Eye (tissue), 1 donor: ENCODE measurements around the gene DCAF16.
"Not testable (repeated sequence)": the region's sequence is repeated elsewhere in the genome, so short reads cannot be mapped to it uniquely, and the experiment has no call there.

Source experiments
- DNase-seq: peaks from one replicate; pipeline ENCODE4 v3.0.0-alpha.2; 2015

DCAF16 gene

DNA sequence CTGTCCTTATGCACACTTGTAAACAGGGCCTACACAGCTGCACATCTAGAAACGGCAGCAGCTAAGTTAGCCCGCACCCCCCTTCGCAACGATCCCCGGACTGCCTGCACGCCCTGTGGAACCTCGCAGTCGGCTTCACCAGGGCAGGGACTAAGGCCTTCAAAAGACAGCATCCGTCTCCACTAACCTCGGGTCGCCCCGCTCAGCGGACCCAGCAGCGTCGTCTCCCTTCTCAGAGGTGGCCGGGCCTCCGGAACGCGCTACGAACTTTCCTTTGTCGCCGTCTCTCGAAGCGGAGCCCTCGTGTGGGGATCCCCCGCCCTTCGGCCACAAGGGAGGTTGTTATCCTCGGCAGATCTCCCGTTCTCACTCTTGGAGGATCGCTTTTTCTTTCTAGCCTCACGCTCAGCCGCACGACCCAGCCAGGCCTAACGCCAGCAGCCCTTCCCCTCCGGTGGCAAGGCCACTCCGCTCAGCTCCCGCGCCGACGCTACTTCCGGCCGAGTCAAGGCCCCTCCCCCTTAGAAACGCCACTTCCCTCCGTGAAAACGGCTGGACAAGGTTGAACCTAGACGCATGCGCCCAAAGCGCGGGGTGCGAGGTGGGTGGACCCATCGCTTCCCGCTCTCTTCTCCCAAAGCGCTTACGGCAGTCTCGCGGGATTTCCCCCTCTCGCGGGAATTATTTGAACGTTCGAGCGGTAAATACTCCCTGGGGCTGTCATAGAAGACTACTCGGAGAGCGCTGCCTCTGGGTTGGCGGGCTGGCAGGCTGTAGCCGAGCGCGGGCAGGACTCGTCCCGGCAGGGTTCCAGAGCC is at the start of gene DCAF16, which contains the start of gene NCAPG:
TSS of gene DCAF16 (minus strand) at position 498 of the 818 bp plus-strand sequence. CDS start 6,616 bp downstream, outside the sequence.
TSS of gene NCAPG (plus strand) at position 720 of the 818 bp plus-strand sequence. CDS start 99 bp downstream, outside the sequence.
- DNase-seq: peak; percentile 100

DNA sequence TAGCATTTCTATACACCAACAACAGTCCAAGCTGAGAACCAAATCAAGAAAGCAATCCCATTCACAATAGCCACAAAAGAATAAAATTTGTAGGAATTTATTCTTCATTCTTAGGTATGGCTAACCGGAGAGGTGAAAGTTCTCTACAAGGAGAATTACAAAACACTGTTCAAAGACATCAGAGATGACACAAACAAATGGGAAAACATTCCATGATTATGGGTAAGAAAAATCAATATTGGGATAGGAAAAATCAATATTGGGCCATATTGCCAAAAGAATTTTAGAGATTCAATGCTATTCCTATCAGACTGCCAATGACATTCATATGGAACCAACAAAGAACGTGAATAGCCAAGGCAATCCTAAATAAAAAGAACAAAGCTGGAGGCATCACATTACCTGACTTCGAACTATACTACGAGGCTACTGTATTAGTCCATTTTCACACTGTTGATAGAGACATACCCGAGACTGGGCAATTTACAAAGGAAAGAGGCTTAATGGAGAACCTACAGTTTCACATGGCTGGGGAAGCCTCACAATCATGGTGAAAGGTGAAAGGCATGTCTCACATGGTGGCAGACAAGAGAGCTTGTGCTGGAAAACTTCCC is 49.3 kb upstream of the DCAF16 start:
- no peak for DNase-seq

DNA sequence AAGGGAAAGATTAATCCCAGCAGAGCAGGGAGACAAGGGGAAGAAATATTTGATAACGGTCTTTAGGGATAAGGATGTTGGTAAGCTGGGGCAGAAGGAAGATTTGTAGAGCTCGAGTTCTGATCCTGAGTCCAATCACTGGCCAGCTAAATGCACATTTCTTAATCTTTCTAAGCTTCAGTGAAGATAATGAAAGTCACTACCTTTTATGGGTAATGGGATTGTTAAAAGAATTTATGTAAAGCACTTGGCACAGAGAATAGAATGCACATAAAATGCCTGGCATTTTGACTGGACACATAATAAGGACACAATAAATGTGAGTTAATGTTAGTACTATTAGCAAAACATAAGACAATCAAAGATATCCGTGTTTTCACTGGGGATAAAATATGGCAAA is 43.5 kb upstream of the DCAF16 start:
- DNase-seq: no peak

DNA sequence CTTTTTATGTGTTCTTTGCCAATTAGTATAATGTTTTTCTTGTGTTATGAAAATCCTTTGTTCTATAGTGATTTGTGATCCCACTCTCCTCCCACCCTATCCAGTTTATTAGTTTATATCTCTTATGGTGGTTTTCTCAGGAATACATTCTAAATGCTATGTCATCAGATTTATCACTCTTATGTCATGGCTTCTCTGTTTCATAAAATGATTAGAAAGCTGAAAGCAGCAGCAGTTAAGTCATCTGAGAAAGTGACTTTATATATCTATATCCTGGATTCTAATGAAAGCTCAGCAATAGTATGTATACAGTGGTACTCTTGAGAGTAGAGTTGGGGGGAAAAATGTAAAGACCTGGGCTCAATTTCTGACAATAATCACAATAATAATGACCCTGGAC is 41.4 kb upstream of the DCAF16 start:
- no peak for DNase-seq

DNA sequence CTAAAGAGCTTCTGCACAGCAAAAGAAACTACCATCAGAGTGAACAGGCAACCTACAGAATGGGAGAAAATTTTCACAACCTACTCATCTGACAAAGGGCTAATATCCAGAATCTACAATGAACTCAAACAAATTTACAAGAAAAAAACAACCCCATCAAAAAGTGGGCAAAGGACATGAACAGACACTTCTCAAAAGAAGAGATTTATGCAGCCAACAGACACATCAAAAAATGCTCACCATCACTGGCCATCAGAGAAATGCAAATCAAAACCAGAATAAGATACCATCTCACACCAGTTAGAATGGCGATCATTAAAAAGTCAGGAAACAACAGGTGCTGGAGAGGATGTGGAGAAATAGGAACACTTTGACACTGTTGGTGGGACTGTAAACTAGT is 39.7 kb upstream of the DCAF16 start:
- not testable (repeated sequence) for DNase-seq

DNA sequence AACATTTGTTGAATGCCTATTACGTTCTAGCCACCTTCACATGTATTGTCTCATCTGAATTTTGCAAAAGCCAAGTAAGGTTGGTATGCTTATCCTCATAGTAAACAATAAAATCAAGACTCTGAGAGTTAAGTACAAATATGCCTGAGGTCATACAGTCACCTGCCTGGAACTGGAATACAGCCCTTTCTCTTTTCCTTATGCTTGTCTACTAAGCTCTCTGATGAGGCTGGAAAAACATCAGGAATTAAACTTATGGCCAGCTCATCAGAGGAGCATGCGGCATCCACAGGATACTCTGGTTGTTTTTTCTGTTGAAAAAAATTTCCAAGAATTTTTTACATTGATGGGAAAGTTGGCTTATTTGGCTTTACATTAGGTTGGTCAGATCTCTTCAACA is 35.7 kb upstream of the DCAF16 start:
- no peak for DNase-seq

DNA sequence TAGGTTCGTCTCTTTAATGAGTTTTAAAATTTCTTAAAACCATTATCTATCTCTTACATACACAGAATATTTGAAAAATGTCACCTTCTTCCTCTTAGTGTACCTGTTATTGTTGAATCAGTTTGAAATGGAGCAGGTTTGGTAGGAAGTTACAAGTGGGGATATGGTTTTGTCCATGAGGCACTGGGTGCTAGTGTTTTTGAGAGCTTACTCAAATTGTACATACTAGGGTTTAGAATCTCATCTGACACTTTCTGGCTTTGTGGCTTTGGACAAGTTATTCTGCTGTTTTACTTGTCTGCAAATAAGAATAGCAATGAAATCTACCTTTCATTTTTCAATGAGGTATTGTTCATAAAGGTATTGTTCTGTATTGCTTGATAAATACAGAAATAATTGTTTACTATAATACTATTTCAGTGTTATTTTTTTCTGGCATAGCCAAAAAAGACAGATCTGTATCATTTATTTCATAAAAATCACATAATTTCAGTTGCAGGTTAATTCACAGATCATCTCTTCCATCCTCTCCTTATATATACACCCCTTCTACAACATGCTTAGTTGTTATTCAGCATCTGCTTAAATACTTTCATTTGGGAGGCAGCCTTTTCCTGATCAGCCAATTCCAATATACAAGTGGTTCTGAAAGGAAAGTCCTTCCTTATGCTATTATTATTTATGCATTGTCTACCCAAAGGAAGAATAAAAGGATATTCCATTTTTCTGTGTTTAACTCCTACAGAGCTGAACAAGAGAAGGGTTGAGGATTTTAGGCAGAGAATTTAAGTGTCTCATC is 13.5 kb upstream of the DCAF16 start:
- no peak for DNase-seq

DNA sequence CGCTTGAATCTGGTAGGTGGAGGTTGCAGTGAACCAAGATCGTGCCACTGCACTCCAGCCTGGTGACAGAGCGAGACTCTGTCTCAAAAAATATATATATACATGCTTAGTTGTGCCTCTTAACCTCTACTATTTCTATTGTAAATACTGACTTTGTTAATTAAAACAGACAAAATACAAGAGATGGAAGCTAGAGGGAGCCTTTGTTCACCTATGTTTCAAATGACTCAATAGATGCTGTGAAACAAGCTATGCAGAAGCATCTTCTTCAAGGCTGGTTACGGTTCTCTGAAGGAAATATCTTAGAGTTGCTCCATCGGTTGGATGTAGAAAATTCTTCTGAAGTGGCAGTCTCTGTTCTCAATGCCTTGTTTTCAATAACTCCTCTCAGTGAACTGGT is 6.5 kb upstream of the DCAF16 start:
- peak; percentile 72 for DNase-seq

DNA sequence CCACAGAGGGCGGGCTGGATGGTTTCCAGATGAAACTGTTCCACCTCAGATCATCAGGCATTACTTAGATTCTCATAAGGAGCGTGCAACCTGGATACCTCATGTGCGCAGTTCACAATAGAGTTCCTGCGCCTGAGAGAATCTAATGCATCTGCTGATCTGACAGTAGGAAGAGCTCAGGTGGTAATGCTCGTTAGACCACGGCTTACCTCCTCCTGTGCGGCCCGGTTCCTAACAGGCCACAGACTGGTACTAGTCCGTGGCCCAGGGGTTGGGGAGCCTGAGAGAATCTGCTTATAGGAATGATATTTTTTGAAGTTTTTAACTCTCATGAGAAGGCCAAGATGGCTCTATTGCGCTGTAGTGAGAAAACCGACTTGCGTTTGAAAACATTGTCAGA is 5.6 kb upstream of the DCAF16 start:
- no peak for DNase-seq

DNA sequence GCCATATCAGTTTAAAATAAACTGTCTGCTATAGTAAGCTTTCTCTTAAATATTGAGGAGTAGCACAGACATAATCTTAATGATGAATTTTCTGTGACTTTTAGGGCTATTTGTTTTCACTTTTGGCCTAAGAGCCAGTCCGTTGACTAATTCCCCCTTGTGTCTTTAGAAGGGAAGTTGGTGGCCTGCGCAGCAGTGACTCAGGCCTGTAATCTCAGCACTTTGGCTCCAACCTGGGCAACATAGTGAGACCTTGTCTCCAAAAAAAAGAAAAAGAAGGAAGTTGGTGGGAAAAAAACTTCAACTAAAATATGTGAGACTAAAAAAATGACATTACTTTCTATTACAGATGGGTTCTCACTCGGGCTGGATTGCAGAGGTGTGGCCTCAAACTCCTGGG is 3.6 kb upstream of the DCAF16 start:
- DNase-seq: no peak

DNA sequence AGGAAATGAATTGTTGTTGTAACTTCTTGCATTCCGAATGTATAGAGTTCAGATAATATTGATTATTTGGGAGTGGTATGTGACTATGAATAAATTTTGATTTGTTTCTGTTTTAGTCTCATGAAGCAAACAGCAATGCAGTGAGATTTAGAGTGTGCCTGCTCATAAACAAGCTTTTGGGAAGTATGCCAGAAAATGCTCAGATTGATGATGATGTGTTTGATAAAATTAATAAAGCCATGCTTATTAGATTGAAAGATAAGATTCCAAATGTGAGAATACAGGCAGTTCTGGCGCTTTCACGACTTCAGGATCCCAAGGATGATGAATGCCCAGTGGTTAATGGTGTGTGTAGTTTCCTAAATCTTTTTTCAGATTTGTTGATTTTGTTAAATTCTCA is 2.2 kb upstream of the DCAF16 start:
- peak; percentile 21 for DNase-seq

DNA sequence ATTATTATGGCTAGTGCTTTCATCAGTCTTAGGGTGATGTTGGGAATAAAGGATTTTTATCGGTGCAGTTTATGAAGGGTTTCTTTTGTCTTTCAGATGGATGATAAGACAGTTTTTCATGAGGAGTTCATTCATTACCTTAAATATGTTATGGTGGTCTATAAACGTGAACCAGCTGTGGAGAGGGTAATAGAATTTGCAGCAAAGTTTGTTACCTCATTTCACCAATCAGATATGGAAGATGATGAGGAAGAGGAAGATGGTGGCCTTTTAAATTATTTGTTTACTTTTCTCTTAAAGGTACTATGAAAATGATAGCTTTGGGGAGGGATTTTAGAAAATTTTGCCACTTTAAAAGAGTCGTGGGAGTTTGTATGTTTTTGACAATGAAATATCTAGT is 1.6 kb upstream of the DCAF16 start:
- DNase-seq: no peak

DNA sequence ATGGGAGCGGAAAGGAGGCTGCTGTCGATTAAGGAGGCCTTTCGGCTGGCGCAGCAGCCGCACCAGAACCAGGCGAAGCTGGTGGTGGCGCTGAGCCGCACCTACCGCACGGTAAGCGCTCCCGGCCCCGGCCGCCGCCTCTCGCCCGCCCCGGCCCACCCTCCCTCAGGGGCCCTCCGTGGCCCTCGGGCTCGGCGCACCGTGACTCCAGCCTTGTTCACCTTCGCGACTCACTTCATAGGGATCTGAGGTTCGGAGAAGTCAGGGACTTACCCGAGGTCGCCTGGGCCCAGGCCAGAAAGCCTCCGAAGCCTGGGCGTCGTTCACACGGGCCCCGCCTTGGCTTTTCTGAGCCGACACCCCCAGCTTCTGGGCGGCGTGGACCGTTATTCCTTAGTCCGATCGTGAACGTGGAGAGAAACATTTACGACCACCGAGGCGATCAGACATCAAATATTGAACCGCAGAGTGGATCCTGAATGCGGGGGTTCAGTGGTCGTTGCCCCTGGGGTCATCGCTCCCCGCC is 584 bp upstream of the DCAF16 start:
- no peak for DNase-seq

DNA sequence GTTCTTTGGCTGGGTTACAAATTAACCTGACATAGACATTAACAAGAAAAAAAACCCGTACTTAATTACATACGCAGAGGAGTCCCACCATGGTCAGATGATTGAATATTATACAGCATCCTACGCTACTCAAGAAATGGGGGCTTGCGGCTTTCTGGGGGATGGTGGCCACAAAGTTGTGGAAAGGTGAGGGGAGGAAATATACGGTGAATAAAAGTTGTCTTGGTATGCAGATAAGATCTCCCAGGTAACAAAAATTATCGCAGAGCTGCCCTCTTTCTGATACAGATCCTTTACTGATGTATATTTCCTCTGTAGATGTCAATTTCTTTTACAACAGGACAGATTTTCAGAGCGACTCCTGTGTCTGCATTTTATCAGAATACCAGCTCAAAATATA is 890 bp downstream of the DCAF16 start:
- DNase-seq: peak; percentile 33

DNA sequence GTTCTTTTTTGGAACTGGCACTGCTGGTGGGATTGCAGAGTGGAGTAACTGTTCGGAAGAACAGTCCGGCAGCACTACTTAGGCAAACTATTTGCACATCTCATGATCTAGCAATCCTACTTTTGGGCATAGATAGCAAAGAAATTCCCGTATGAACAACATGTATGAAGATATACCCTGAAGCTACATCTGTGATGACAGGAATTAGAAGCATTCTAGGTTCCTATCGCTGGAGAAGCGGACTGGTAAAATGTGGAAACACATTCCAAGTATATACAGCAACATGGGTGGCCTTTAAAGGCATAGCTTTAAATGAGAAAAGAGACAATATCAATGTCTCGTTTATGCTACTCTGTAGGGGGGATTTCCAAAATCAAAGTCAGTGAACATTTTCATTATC is 3.1 kb downstream of the DCAF16 start:
- peak; percentile 47 for DNase-seq

DNA sequence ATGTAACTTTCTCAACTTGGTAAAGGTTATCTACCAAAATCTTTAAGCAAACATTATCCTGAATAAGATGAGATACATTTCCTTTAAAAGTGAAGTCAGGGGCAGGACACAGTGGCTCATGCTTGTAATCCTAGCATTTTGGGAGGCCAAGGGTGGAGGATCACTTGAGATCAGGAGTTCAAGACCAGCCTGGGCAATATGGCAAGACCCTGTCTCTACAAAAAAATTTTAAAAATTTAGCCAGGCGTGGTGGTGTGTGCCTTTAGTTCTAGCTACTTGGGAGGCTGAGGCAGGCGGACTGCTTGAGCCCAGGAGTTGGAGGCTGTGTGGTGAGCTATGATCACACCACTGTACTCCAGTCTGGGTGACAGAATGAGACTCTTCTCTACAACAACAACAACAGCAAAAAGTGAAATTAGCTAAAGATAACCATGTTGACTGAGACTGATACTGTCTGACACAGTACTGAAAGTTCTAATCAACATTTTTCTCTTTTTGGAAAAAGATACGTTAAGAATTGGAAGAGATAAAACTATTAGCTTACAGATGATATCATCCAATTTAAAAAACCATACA is 4.9 kb downstream of the DCAF16 start:
- DNase-seq: no peak

DNA sequence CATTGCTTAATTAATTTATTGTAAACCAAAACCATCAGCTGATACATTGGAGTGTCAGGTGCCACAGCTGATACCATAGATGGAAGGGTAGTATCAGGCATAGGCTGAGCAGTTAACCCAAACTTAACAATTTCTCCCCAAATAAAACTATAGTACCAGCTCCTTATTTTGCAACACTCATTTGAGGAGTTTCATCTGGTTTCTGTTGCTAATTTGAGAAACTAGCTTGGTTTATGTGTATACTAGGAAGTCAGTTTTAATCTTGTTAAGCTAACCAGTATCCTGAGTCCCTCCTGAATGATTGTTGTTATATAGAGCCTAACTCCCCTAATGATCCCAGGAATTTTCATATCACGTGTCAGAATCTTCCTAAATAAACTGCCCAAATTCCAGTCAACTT is 12.7 kb downstream of the DCAF16 start:
- no peak for DNase-seq

DNA sequence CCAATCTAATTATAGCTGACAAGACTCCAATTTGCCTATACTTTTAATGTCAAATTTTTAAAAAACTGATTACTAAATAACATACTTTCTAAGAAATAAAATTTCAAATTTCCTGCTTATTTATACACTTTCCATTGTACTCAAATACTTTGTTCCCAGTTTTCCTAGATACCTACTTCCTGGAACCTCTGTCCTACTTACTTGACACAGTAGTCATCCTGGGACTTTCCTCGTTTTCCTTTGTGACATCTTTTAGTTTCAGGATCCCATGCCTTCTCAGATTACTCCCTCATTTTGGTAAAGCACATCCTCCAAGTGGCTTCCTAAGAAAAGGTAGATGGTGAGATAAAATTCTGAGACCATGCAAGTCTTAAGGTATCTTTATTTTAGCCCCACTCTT is 15.8 kb downstream of the DCAF16 start:
- DNase-seq: no peak

DNA sequence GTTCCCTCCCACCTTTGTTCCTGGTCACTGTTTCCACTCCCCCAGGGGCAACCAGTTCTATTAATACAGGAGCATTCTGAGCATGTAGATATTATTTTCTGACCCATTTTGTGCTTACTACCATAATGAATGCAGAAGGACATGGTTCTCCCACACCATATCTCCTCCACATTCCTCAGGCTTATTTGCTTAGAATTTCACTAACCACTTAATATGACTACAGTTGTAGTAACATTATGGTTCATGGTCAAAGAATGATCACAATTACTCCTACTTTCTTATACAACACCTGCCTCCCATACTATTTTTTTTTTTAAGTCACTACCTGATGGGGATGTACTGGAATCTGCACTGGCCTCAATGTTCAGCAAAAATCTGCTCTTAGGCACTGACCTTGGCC is 21.6 kb downstream of the DCAF16 start:
- no peak for DNase-seq

DNA sequence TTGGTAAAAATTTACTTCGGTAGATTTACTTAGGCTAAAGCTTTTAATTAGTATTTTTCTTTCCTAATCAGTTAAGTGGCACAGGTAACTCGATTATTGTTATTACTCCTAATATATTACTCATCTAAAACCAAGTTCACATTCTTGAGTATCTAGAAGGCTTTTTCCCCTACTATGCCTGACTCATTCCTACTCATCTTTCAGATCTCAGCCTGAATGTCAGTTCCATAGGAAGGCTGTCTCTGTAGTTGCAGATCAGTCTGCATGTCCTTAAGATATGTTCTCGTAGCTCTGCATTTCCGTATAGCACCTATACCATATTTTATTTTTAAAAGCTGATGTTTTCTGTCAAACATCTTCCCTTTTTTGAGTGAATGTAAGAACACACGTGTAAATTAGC is 23.2 kb downstream of the DCAF16 start:
- DNase-seq: no peak

DNA sequence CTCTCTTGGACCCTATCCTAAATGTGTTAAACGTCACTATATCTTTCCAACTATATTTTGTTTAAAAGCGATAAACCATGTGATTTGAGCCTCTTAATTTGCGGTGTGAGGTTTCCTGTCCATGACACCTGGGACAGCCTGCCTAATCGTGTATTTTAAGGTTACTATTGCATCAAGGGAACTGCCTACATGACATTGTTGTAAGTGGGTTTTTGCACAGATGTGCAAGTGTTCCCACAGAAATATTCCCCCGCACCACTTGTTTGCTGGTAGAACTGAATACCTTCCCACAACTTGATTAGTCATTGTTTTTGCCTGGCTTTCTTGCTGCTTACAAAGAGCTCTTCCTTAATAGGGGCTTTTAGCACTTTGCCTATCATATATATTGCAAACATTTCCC is 24.0 kb downstream of the DCAF16 start:
- no peak for DNase-seq

DNA sequence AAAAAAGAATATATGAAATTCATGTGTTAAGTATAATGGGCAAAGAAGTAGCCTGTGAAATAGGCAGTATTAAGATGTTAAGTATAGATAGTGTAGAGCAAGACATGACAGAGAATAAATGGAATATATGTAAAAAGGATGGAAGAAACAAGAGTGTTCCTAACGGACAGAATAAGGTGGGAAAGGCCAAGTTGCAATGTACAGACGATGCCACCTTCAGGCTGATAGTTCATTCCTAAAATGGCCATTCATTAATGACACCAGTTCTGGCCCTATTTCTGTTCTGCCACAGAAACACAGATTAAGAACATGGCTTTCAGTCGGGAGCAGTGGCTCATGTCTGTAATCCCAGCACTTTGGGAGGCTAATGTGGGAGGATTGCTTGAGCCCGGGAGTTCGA is 24.7 kb downstream of the DCAF16 start:
- DNase-seq: no peak
